H1 (cell line): Measurements from ENCODE around the gene NRROS.

ENCODE experiments used
- ATF2 ChIP-seq: IDR thresholded peaks from 2 replicates; pipeline ENCODE4 v1.6.1; 2012; ENCODE audit warnings: low read length, inconsistent platforms
- BCL11A ChIP-seq, 2 experiments: IDR thresholded peaks; one replicate each; pipeline ENCODE4 v1.6.1; 2011; ENCODE audit warnings: low read depth in 2 of 2, low read length in 2 of 2, mild to moderate bottlenecking in 2 of 2
- CBX5 ChIP-seq: fragments of 300-800, 300-1000 bp; sonication (generic); IDR thresholded peaks from 2 replicates; pipeline ENCODE4 v1.7.1; 2016; ENCODE audit warnings: antibody characterized with exemption, low read length, low read depth
- CREB1 ChIP-seq: IDR thresholded peaks from 2 replicates; pipeline ENCODE4 v1.6.1; 2012; ENCODE audit warnings: inconsistent platforms
- EGR1 ChIP-seq: IDR thresholded peaks from 2 replicates; pipeline ENCODE4 v1.6.1; 2011; ENCODE audit warnings: low read depth, low read length, borderline replicate concordance
- EZH2 ChIP-seq: fragments of 200-600 bp; sonication (generic); IDR thresholded peaks from 2 replicates; pipeline ENCODE4 v1.7.1; 2012; ENCODE audit warnings: low read depth, mild to moderate bottlenecking, moderate library complexity, low read length, inconsistent platforms; ENCODE audit not compliant: severe bottlenecking
- POLR2AphosphoS5 ChIP-seq: IDR thresholded peaks from 2 replicates; pipeline ENCODE4 v1.6.1; 2011; ENCODE audit warnings: low read depth, low read length
- YY1 ChIP-seq: IDR thresholded peaks from 2 replicates; pipeline ENCODE4 v1.6.1; 2011; ENCODE audit warnings: low read depth, mild to moderate bottlenecking, low read length
- TF ChIP-seq, protein P1 (sequence below), 3 experiments: IDR thresholded peaks; 1 replicate in 2 of 3; 2 replicates in 1 of 3; pipeline versions ENCODE4 v1.5.1 to v1.6.1; 2011; ENCODE audit warnings: low read length in 3 of 3, mild to moderate bottlenecking in 3 of 3, inconsistent platforms in 2 of 3, low read depth in 1 of 3, moderate library complexity in 1 of 3; ENCODE audit not compliant: insufficient read depth in 1 of 3; ENCODE audit errors: control extremely low read depth in 1 of 3
- TF ChIP-seq, protein P2 (sequence below): IDR thresholded peaks from 2 replicates; pipeline ENCODE4 v1.6.1; 2012; ENCODE audit warnings: inconsistent platforms

DNA sequence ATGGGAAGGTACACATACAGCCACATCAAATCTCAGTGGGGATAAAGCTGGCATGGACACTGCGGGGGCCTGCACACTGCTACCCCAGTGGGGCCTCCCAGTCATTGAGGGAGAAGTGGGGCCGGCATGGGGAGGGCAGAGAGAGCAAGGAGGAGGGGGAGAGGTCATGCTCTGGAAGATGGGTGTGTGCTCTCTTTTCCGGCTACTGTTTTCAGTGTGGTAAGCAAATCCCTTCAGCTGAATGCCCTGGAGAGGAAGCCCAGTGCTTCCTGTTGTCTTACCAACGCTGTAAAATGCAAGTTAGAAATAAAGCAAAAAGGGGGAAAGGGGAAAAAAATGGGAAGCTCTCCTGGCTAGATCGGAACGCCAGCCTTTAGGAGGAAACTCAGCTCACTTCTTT lies 30.8 kb downstream of the NRROS start:
- TF ChIP-seq BCL11A (IDR thresholded peaks at IDR 0.05; ENCODE audit: low read depth in 2 of 2, low read length in 2 of 2) (no peak), POLR2AphosphoS5 (no peak), EZH2 (no peak), CREB1 (no peak), YY1 (no peak), ATF2 (no peak), EGR1 (no peak), CBX5 (no peak)
- TF ChIP-seq, protein P1, sequence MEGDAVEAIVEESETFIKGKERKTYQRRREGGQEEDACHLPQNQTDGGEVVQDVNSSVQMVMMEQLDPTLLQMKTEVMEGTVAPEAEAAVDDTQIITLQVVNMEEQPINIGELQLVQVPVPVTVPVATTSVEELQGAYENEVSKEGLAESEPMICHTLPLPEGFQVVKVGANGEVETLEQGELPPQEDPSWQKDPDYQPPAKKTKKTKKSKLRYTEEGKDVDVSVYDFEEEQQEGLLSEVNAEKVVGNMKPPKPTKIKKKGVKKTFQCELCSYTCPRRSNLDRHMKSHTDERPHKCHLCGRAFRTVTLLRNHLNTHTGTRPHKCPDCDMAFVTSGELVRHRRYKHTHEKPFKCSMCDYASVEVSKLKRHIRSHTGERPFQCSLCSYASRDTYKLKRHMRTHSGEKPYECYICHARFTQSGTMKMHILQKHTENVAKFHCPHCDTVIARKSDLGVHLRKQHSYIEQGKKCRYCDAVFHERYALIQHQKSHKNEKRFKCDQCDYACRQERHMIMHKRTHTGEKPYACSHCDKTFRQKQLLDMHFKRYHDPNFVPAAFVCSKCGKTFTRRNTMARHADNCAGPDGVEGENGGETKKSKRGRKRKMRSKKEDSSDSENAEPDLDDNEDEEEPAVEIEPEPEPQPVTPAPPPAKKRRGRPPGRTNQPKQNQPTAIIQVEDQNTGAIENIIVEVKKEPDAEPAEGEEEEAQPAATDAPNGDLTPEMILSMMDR (IDR thresholded peaks at IDR 0.05; ENCODE audit: control extremely low read depth in 1 of 3, insufficient read depth in 1 of 3, low read depth in 1 of 3, low read length in 3 of 3) = no peak
- TF ChIP-seq, protein P2, sequence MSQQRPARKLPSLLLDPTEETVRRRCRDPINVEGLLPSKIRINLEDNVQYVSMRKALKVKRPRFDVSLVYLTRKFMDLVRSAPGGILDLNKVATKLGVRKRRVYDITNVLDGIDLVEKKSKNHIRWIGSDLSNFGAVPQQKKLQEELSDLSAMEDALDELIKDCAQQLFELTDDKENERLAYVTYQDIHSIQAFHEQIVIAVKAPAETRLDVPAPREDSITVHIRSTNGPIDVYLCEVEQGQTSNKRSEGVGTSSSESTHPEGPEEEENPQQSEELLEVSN = no peak
